Measurements from ENCODE around the gene PTPRH. TPM values are rescaled to one million over a fixed set of nuclear protein-coding genes. Genes with fewer than 3 reads are reported as not detected.

Gene PTPRH
- total and polyA plus RNA-seq, 9 of the 15 experiments (the other 6 are each of a cell fraction or from before 2014, with no cell fraction given), result 0.87 to 34.3 (median 22.7) TPM

GRCh38 chr19:55257461-55258420 lies 48.4 kb upstream of the PTPRH start (continued):
- TF ChIP-seq ZNF311 (CRISPR knock-in tag; IDR thresholded peaks at IDR 0.05), result no peak
- TF ChIP-seq SMARCE1 (IDR thresholded peaks at IDR 0.05), result peak; percentile 36; the same call in 1 of the 2 replicates
- no peak for TF ChIP-seq KDM1A (IDR thresholded peaks at IDR 0.05)
- TF ChIP-seq IRF9 (tag; IDR thresholded peaks at IDR 0.05), result no peak
- no peak for TF ChIP-seq PTRF (tag; IDR thresholded peaks at IDR 0.05)
- TF ChIP-seq PHF21A (IDR thresholded peaks at IDR 0.05; ENCODE audit: borderline replicate concordance, low read depth), result no peak
- TF ChIP-seq TFE3 (CRISPR knock-in tag; IDR thresholded peaks at IDR 0.05), result no peak
- no peak for TF ChIP-seq RBM15 (IDR thresholded peaks at IDR 0.05; ENCODE audit: insufficient read depth, low read length)
- TF ChIP-seq ZNF766 (CRISPR knock-in tag; conservative IDR thresholded peaks at IDR 0.05), result no peak
- TF ChIP-seq ETV6 (IDR thresholded peaks at IDR 0.05; ENCODE audit: borderline replicate concordance in 1 of 2, low read depth in 2 of 2, low read length in 1 of 2), result no peak
- TF ChIP-seq ETV6 (CRISPR knock-in tag; IDR thresholded peaks at IDR 0.05; ENCODE audit: borderline replicate concordance), result 0 out of 2 replicates have a peak, but pooled peaks have one; percentile 74
- no peak for TF ChIP-seq KAT7 (CRISPR knock-in tag; IDR thresholded peaks at IDR 0.05; ENCODE audit: borderline replicate concordance)
- no peak for TF ChIP-seq RREB1 (CRISPR knock-in tag; IDR thresholded peaks at IDR 0.05)
- no peak for TF ChIP-seq ZNF583 (CRISPR knock-in tag; IDR thresholded peaks at IDR 0.05)
- TF ChIP-seq XRCC4 (IDR thresholded peaks at IDR 0.05; ENCODE audit: extremely low read depth, insufficient read depth, insufficient read length), result no peak
- no peak for TF ChIP-seq ELF1 (tag; IDR thresholded peaks at IDR 0.05)
- no peak for TF ChIP-seq TFAM (CRISPR knock-in tag; conservative IDR thresholded peaks at IDR 0.05)
- TF ChIP-seq HNRNPH1 (optimal IDR thresholded peaks at IDR 0.05; ENCODE audit: low read depth, low read length), result no peak
- TF ChIP-seq KLF13 (tag; IDR thresholded peaks at IDR 0.05; ENCODE audit: borderline replicate concordance, low read depth), result no peak
- no peak for TF ChIP-seq DACH1 (IDR thresholded peaks at IDR 0.05; ENCODE audit: partially characterized antibody)

All from K562 (cell line).